DMS153 (cell line): ENCODE measurements around the gene TFCP2L1.
A peak's percentile ranks its signal among the peaks of the same experiment; 100 is the strongest.

ENCODE experiments used
- DNase-seq: peaks from one replicate; lab custom pipeline; 2025; lab: John Stamatoyannopoulos, UW

TFCP2L1 gene

GRCh38 chr2:121196132-121196848 is 88.7 kb downstream of the TFCP2L1 start:
- no peak for DNase-seq

- no peak for DNase-seq
Observed at GRCh38 chr2:121195036-121195435, 90.0 kb downstream of the TFCP2L1 start.

GRCh38 chr2:121194626-121195025 is 90.4 kb downstream of the TFCP2L1 start:
- DNase-seq = no peak

GRCh38 chr2:121193185-121193584 is 91.8 kb downstream of the TFCP2L1 start:
- DNase-seq = no peak

- DNase-seq = no peak
Observed at GRCh38 chr2:121192576-121192975, 92.4 kb downstream of the TFCP2L1 start.

GRCh38 chr2:121191191-121192170 is 93.5 kb downstream of the TFCP2L1 start:
- no peak for DNase-seq

- DNase-seq = no peak
Observed at GRCh38 chr2:121189661-121190381, 95.2 kb downstream of the TFCP2L1 start.

- no peak for DNase-seq
Observed at GRCh38 chr2:121189011-121189410, 96.0 kb downstream of the TFCP2L1 start.

GRCh38 chr2:121187982-121188411 is 97.0 kb downstream of the TFCP2L1 start:
- no peak for DNase-seq

GRCh38 chr2:121187351-121187981 is 97.5 kb downstream of the TFCP2L1 start:
- DNase-seq = no peak

GRCh38 chr2:121186261-121186660 is 98.7 kb downstream of the TFCP2L1 start:
- peak; percentile 38 for DNase-seq

- DNase-seq = peak; percentile 91
Observed at GRCh38 chr2:121185571-121186074, 99.4 kb downstream of the TFCP2L1 start.

- no peak for DNase-seq
Observed at GRCh38 chr2:121185111-121185510, 99.9 kb downstream of the TFCP2L1 start.

GRCh38 chr2:121184248-121184862 is 100.6 kb downstream of the TFCP2L1 start:
- DNase-seq = peak; percentile 37

- DNase-seq = no peak
Observed at GRCh38 chr2:121182520-121182919, 102.5 kb downstream of the TFCP2L1 start.

GRCh38 chr2:121179467-121179866 is 105.5 kb downstream of the TFCP2L1 start:
- DNase-seq = no peak

GRCh38 chr2:121178730-121179129 is 106.3 kb downstream of the TFCP2L1 start:
- no peak for DNase-seq

- no peak for DNase-seq
Observed at GRCh38 chr2:121177896-121178295, 107.1 kb downstream of the TFCP2L1 start.

GRCh38 chr2:121175326-121175725 is 109.7 kb downstream of the TFCP2L1 start:
- no peak for DNase-seq

- DNase-seq = no peak
Observed at GRCh38 chr2:121173806-121174205, 111.2 kb downstream of the TFCP2L1 start.

GRCh38 chr2:121173112-121173511 is 111.9 kb downstream of the TFCP2L1 start:
- DNase-seq = no peak
